ENCODE data around the gene CDHR2.
A peak's percentile ranks its signal among the peaks of the same experiment; 100 is the strongest.

Gene CDHR2

GRCh38 chr5:176573564-176574296 lies 24.6 kb downstream of the CDHR2 start:
- H4K8ac ChIP-seq (ENCODE audit: low read depth, low read length) = no peak overlapping the region
- no peak overlapping the region for H3K27ac ChIP-seq (ENCODE audit: low read depth, low read length)
- H3K4me2 ChIP-seq (ENCODE audit: low read length) = no peak overlapping the region
- H2AK5ac ChIP-seq (ENCODE audit: low read length) = no peak overlapping the region
- H3K4me1 ChIP-seq (ENCODE audit: control insufficient read depth, low read depth, low read length) = no peaks in the 10 kb centered on the region
- H3K79me1 ChIP-seq (ENCODE audit: low read length) = no peaks in the 10 kb centered on the region
- DNase-seq = peak; percentile 60
- H2BK15ac ChIP-seq (replicated peaks; ENCODE audit: low read depth) = no peak overlapping the region
- no CpG with 5 or more reads among the region's 18 CpGs for WGBS (ENCODE audit: extremely low coverage, insufficient coverage, low lambda C conversion rate)
- H3K27me3 ChIP-seq (ENCODE audit: insufficient read depth, low read length, poor library complexity) = no peaks in the 10 kb centered on the region
- no peak overlapping the region for H3K4ac ChIP-seq (ENCODE audit: low read depth, low read length)
- H2BK5ac ChIP-seq (ENCODE audit: low read length) = no peak overlapping the region
- H2BK120ac ChIP-seq (ENCODE audit: low read depth, low read length) = no peak overlapping the region
- no peak overlapping the region for H3K23ac ChIP-seq (ENCODE audit: low read length)
- no peaks in the 10 kb centered on the region for H3K79me2 ChIP-seq (ENCODE audit: control insufficient read depth, insufficient read depth, low read length)
- peak overlapping the region; percentile 65 for H3K56ac ChIP-seq (ENCODE audit: low read length)
- H4K5ac ChIP-seq (ENCODE audit: low read length) = no peak overlapping the region
- H3K18ac ChIP-seq (ENCODE audit: low read length) = no peak overlapping the region
- H3K9ac ChIP-seq (ENCODE audit: low read length) = peak overlapping the region; percentile 24
- H3K36me3 ChIP-seq (ENCODE audit: control insufficient read depth, insufficient read depth, low read length) = no peaks in the 10 kb centered on the region
- H3K4me3 ChIP-seq (ENCODE audit: low read length) = no peak overlapping the region

- no CpG with 5 or more reads among the region's 10 CpGs for WGBS (ENCODE audit: extremely low coverage, insufficient coverage, low lambda C conversion rate)
- no peak overlapping the region for H3K9ac ChIP-seq (ENCODE audit: low read length)
- no peak overlapping the region for H2AK5ac ChIP-seq (ENCODE audit: low read length)
- no peak overlapping the region for H3K4ac ChIP-seq (ENCODE audit: low read depth, low read length)
- H3K27ac ChIP-seq (ENCODE audit: low read depth, low read length) = no peak overlapping the region
- H2BK120ac ChIP-seq (ENCODE audit: low read depth, low read length) = no peak overlapping the region
- H3K79me1 ChIP-seq (ENCODE audit: low read length) = no peaks in the 10 kb centered on the region
- H3K4me1 ChIP-seq (ENCODE audit: control insufficient read depth, low read depth, low read length) = no peaks in the 10 kb centered on the region
- no peak overlapping the region for H3K56ac ChIP-seq (ENCODE audit: low read length)
- no peaks in the 10 kb centered on the region for H3K36me3 ChIP-seq (ENCODE audit: control insufficient read depth, insufficient read depth, low read length)
- no peak overlapping the region for H3K18ac ChIP-seq (ENCODE audit: low read length)
- no peak overlapping the region for H4K8ac ChIP-seq (ENCODE audit: low read depth, low read length)
- no peak overlapping the region for H2BK15ac ChIP-seq (replicated peaks; ENCODE audit: low read depth)
- H3K79me2 ChIP-seq (ENCODE audit: control insufficient read depth, insufficient read depth, low read length) = no peaks in the 10 kb centered on the region
- no peak overlapping the region for H3K23ac ChIP-seq (ENCODE audit: low read length)
- no peak overlapping the region for H2BK5ac ChIP-seq (ENCODE audit: low read length)
- H3K4me2 ChIP-seq (ENCODE audit: low read length) = no peak overlapping the region
- no peak for DNase-seq
- no peaks in the 10 kb centered on the region for H3K27me3 ChIP-seq (ENCODE audit: insufficient read depth, low read length, poor library complexity)
- no peak overlapping the region for H4K5ac ChIP-seq (ENCODE audit: low read length)
- H3K4me3 ChIP-seq (ENCODE audit: low read length) = no peak overlapping the region
These were observed 25.1 kb downstream of the CDHR2 start for GRCh38 chr5:176574297-176574591.

- Histone ChIP-seq H4K8ac (ENCODE audit: low read depth, low read length) (no peak overlapping the region), H3K4me1 (ENCODE audit: control insufficient read depth, low read depth, low read length) (no peaks in the 10 kb centered on the region), H2BK5ac (ENCODE audit: low read length) (no peak overlapping the region), H3K27me3 (ENCODE audit: insufficient read depth, low read length, poor library complexity) (no peaks in the 10 kb centered on the region), H3K36me3 (ENCODE audit: control insufficient read depth, insufficient read depth, low read length) (no peaks in the 10 kb centered on the region), H3K4ac (ENCODE audit: low read depth, low read length) (no peak overlapping the region), H3K56ac (ENCODE audit: low read length) (no peak overlapping the region), H3K9ac (ENCODE audit: low read length) (no peak overlapping the region), H3K27ac (ENCODE audit: low read depth, low read length) (no peak overlapping the region), H2BK120ac (ENCODE audit: low read depth, low read length) (no peak overlapping the region), H4K5ac (ENCODE audit: low read length) (no peak overlapping the region), H3K18ac (ENCODE audit: low read length) (no peak overlapping the region), H3K79me2 (ENCODE audit: control insufficient read depth, insufficient read depth, low read length) (no peaks in the 10 kb centered on the region), H3K4me3 (ENCODE audit: low read length) (no peak overlapping the region), H2BK15ac (replicated peaks; ENCODE audit: low read depth) (no peak overlapping the region), H3K23ac (ENCODE audit: low read length) (no peak overlapping the region), H3K79me1 (ENCODE audit: low read length) (no peaks in the 10 kb centered on the region), H2AK5ac (ENCODE audit: low read length) (no peak overlapping the region), H3K4me2 (ENCODE audit: low read length) (no peak overlapping the region)
- no CpG with 5 or more reads among the region's 14 CpGs for WGBS (ENCODE audit: extremely low coverage, insufficient coverage, low lambda C conversion rate)
- no peak for DNase-seq
These were observed 25.9 kb downstream of the CDHR2 start for GRCh38 chr5:176575066-176575465.

- no peak overlapping the region for H3K23ac ChIP-seq (ENCODE audit: low read length)
These were observed 26.6 kb downstream of the CDHR2 start for GRCh38 chr5:176575488-176576422.

GRCh38 chr5:176577312-176578176 lies 28.4 kb downstream of the CDHR2 start:
- no peak overlapping the region for H4K5ac ChIP-seq (ENCODE audit: low read length)
- no peaks in the 10 kb centered on the region for H3K79me2 ChIP-seq (ENCODE audit: control insufficient read depth, insufficient read depth, low read length)
- no peak overlapping the region for H3K9ac ChIP-seq (ENCODE audit: low read length)
- H2BK120ac ChIP-seq (ENCODE audit: low read depth, low read length) = no peak overlapping the region
- H4K8ac ChIP-seq (ENCODE audit: low read depth, low read length) = no peak overlapping the region
- H3K79me1 ChIP-seq (ENCODE audit: low read length) = no peaks in the 10 kb centered on the region
- H3K4me3 ChIP-seq (ENCODE audit: low read length) = no peak overlapping the region
- H3K4ac ChIP-seq (ENCODE audit: low read depth, low read length) = no peak overlapping the region
- WGBS (ENCODE audit: extremely low coverage, insufficient coverage, low lambda C conversion rate) = no CpG with 5 or more reads among the region's 36 CpGs
- H3K56ac ChIP-seq (ENCODE audit: low read length) = no peak overlapping the region
- no peak overlapping the region for H2AK5ac ChIP-seq (ENCODE audit: low read length)
- H3K27me3 ChIP-seq (ENCODE audit: insufficient read depth, low read length, poor library complexity) = no peaks in the 10 kb centered on the region
- no peak overlapping the region for H2BK15ac ChIP-seq (replicated peaks; ENCODE audit: low read depth)
- no peak overlapping the region for H3K23ac ChIP-seq (ENCODE audit: low read length)
- H3K36me3 ChIP-seq (ENCODE audit: control insufficient read depth, insufficient read depth, low read length) = no peaks in the 10 kb centered on the region
- no peak overlapping the region for H3K4me2 ChIP-seq (ENCODE audit: low read length)
- no peak overlapping the region for H2BK5ac ChIP-seq (ENCODE audit: low read length)
- H3K4me1 ChIP-seq (ENCODE audit: control insufficient read depth, low read depth, low read length) = no peaks in the 10 kb centered on the region
- H3K27ac ChIP-seq (ENCODE audit: low read depth, low read length) = no peak overlapping the region
- no peak for DNase-seq
- no peak overlapping the region for H3K18ac ChIP-seq (ENCODE audit: low read length)

More at GRCh38 chr5:176575488-176576422, 26.6 kb downstream of the CDHR2 start:
- no peak overlapping the region for H3K4me2 ChIP-seq (ENCODE audit: low read length)
- H3K4me3 ChIP-seq (ENCODE audit: low read length) = no peak overlapping the region
- H3K36me3 ChIP-seq (ENCODE audit: control insufficient read depth, insufficient read depth, low read length) = no peaks in the 10 kb centered on the region
- H3K4me1 ChIP-seq (ENCODE audit: control insufficient read depth, low read depth, low read length) = no peaks in the 10 kb centered on the region
- no peak overlapping the region for H4K8ac ChIP-seq (ENCODE audit: low read depth, low read length)
- no peak overlapping the region for H3K27ac ChIP-seq (ENCODE audit: low read depth, low read length)
- H3K56ac ChIP-seq (ENCODE audit: low read length) = no peak overlapping the region
- H2BK15ac ChIP-seq (replicated peaks; ENCODE audit: low read depth) = no peak overlapping the region
- no peak overlapping the region for H2BK5ac ChIP-seq (ENCODE audit: low read length)
- no peaks in the 10 kb centered on the region for H3K27me3 ChIP-seq (ENCODE audit: insufficient read depth, low read length, poor library complexity)
- no peak for DNase-seq
- no peak overlapping the region for H2BK120ac ChIP-seq (ENCODE audit: low read depth, low read length)
- no peak overlapping the region for H2AK5ac ChIP-seq (ENCODE audit: low read length)
- H3K79me1 ChIP-seq (ENCODE audit: low read length) = no peaks in the 10 kb centered on the region
- no peak overlapping the region for H3K4ac ChIP-seq (ENCODE audit: low read depth, low read length)
- H3K79me2 ChIP-seq (ENCODE audit: control insufficient read depth, insufficient read depth, low read length) = no peaks in the 10 kb centered on the region
- no peak overlapping the region for H4K5ac ChIP-seq (ENCODE audit: low read length)
- H3K18ac ChIP-seq (ENCODE audit: low read length) = no peak overlapping the region
- WGBS (ENCODE audit: extremely low coverage, insufficient coverage, low lambda C conversion rate) = no CpG with 5 or more reads among the region's 37 CpGs
- no peak overlapping the region for H3K9ac ChIP-seq (ENCODE audit: low read length)

Measured in mesendoderm (in vitro differentiated cells).